ENCODE measurements around the gene GNAI2.
A peak's percentile ranks its signal among the peaks of the same experiment; 100 is the strongest.

GNAI2 gene

GRCh38 chr3:50296721-50297383, 60.8 kb downstream of the GNAI2 start:
- FAIRE-seq (no peak), DNase-seq (ENCODE audit: insufficient read length, low spot score) (no peak)
- TF ChIP-seq CTCF (IDR thresholded peaks at IDR 0.05; ENCODE audit: insufficient read depth, missing control alignments): no peak

- FAIRE-seq (no peak), DNase-seq (ENCODE audit: insufficient read length, low spot score) (no peak)
- no peak for TF ChIP-seq CTCF (IDR thresholded peaks at IDR 0.05; ENCODE audit: insufficient read depth, missing control alignments)
Observed at GRCh38 chr3:50297384-50297775, 61.4 kb downstream of the GNAI2 start.

- DNase-seq (ENCODE audit: insufficient read length, low spot score) (no peak), FAIRE-seq (no peak)
- TF ChIP-seq CTCF (IDR thresholded peaks at IDR 0.05; ENCODE audit: insufficient read depth, missing control alignments): no peak
Observed at GRCh38 chr3:50297896-50298725, 62.1 kb downstream of the GNAI2 start.

- DNase-seq (ENCODE audit: insufficient read length, low spot score) (peak; percentile 98), FAIRE-seq (no peak)
- TF ChIP-seq CTCF (IDR thresholded peaks at IDR 0.05; ENCODE audit: insufficient read depth, missing control alignments): no peak
Observed at GRCh38 chr3:50298836-50299637, 63.0 kb downstream of the GNAI2 start, which contains the start of the genes HYAL3 and NAA80. Gene HYAL3 (minus strand): TSS chr3:50299405. CDS start chr3:50295602, 3,803 bp downstream. Gene NAA80 (minus strand): TSS chr3:50299405. CDS start chr3:50297463, 1,942 bp downstream.

GRCh38 chr3:50299638-50299928, 63.6 kb downstream of the GNAI2 start:
- TF ChIP-seq CTCF (IDR thresholded peaks at IDR 0.05; ENCODE audit: insufficient read depth, missing control alignments): no peak
- no peak for FAIRE-seq
- no peak for DNase-seq (ENCODE audit: insufficient read length, low spot score)

GRCh38 chr3:50299929-50300680, 64.1 kb downstream of the GNAI2 start:
- TF ChIP-seq CTCF (IDR thresholded peaks at IDR 0.05; ENCODE audit: insufficient read depth, missing control alignments): no peak
- no peak for DNase-seq (ENCODE audit: insufficient read length, low spot score)
- FAIRE-seq: no peak

Measured in D721Med (cell line).